Esophagus squamous epithelium (tissue), 4 donors: ENCODE results near the gene DYNLRB2.

ENCODE experiments used
- CTCF ChIP-seq, 6 experiments: fragments of 450-650 bp in 4 of 6; fragments of 200-600 bp in 2 of 6; sonication (generic) in 2 of 6; IDR thresholded peaks; one replicate each; pipeline ENCODE4 v1.5.1; 2016 to 2019; ENCODE audit warnings: antibody characterized with exemption in 6 of 6, mild to moderate bottlenecking in 4 of 6, moderate library complexity in 4 of 6
- POLR2A ChIP-seq, 4 donors: fragments of 450-650 bp; IDR thresholded peaks; one replicate each; pipeline ENCODE4 v1.6.1; 2017; ENCODE audit warnings: antibody characterized with exemption in 4 of 4, mild to moderate bottlenecking in 4 of 4, moderate library complexity in 3 of 4

GRCh38 chr16:80544326-80544725, 3.5 kb downstream of the DYNLRB2 start:
- no peak for TF ChIP-seq POLR2A (IDR thresholded peaks at IDR 0.05)
- TF ChIP-seq CTCF (IDR thresholded peaks at IDR 0.05), result no peak
